Endothelial cell of hepatic sinusoid (primary cell): Measurements from ENCODE around the gene OPN3.

ENCODE experiments used
- in situ Hi-C: cut with HindIII; loops from 2 replicates; pipeline ENCODE4 v1.10.0; 2017; ENCODE audit warnings: low sequenced_read_pairs

Gene OPN3

GRCh38 chr1:241592273-241592958 is 47.8 kb downstream of the OPN3 start:
- in situ Hi-C loops, result no loop called here

DNA sequence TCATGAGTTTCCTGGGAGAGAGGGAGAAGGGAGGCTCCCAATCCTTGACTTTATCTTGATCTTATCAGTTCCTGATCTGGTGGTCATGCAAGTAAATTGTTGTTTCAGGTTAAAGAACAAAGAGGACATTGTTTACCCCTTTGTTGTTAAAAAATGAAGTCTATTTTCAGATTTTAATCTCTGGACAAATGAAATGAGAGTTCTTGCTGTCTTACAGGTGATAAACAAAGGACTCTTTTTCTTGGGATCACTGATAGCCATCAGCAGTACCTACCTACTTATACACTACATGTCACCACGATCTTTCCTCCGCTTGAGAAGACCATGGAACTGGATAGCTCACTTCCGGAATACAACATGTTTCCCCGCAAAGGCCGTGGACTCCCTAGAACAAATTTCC is 48.4 kb downstream of the OPN3 start:
- in situ Hi-C loops, result no loop called here

DNA sequence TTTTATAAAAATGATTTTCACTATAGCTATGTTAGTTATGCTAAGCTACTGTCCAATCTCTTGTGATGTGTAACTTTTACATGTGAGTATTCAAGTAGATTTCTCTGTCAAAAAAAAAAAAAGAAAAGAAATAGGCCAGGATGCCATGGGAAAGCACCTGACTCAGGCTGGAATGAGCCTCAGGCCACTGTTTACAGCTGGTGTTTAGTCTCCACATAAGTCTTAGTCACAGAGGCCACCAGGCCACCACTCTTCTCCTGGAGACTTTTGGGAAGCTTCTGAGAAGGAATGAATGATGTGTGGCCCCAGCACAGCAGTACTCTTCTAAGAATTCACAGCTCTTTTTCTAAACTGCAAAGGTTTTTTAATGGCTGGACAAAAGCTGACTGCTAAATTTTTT is 48.9 kb downstream of the OPN3 start:
- in situ Hi-C loops, result no loop called here

DNA sequence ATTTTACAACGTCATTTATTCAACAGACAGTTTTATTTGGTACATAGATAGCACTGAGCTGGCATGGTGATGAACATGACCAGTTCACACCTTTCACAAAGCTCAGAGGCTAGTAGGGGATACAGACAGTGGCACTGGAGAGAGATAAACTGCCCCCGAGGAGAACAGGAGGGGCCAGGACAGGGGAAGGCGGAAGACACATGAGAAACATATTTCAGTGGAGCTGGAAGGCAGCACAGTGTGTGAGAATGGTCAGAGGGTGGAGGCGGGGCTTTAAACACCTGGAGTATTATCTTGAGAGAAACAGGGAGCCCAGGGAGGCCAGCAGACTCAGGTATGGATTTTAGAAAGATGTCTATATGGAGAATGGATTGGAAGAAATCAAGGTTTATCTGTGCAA is 49.5 kb downstream of the OPN3 start:
- in situ Hi-C loops, result no loop called here

DNA sequence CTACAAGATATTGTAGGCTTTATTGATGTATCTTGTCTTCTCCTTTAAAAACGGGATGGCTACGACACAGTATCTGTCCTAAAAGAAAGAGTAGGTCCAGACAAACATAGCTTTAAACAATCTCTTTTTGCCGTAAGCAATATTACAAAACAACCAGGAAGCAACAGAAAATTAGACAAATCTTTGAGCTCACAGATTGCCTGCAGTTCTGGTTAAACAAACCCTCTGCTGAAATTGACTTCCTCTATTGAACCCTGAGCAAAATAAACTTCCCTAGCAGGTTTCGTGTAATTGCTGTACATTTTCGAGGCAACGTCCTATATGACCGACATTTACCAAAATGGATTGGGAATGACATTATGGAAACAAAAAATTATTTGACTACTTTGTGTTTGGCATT is 50.6 kb downstream of the OPN3 start:
- in situ Hi-C loops, result no loop called here

GRCh38 chr1:241586905-241587512 is 53.2 kb downstream of the OPN3 start:
- in situ Hi-C loops, result no loop called here

DNA sequence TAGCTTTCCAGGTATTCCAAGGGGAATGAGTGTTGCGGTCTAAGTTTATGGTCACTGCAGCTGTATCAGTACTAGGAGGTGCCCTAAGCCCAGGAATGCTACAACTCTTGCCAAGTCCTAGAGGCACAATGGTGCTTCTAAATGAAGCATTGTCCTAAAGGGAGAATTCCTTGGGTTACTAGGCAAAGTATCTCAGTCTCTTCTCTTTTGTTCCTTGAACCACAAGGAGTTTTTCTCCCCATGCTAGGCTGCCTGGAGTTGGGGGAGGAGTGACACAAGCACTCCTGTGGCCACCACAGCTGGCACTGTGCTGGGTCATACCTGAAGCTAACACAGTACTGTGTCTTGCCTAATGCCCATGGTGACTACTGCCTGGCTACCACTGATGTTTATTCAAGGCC is 57.2 kb downstream of the OPN3 start:
- in situ Hi-C loops, result no loop called here

GRCh38 chr1:241579434-241579833 is 60.7 kb downstream of the OPN3 start:
- in situ Hi-C loops, result no loop called here

GRCh38 chr1:241574154-241574553 is 66.0 kb downstream of the OPN3 start:
- in situ Hi-C loops, result no loop called here

- in situ Hi-C loops, result loop anchor here (10.0 kb wide), 1 partner anchor 205 kb away; no protein-coding TSS in a partner anchor
These were observed 70.3 kb downstream of the OPN3 start for GRCh38 chr1:241569848-241570247.

- in situ Hi-C loops, result loop anchor here (10.0 kb wide), 1 partner anchor 214 kb away; no protein-coding TSS in a partner anchor
These were observed 79.4 kb downstream of the OPN3 start for GRCh38 chr1:241560849-241561187.

DNA sequence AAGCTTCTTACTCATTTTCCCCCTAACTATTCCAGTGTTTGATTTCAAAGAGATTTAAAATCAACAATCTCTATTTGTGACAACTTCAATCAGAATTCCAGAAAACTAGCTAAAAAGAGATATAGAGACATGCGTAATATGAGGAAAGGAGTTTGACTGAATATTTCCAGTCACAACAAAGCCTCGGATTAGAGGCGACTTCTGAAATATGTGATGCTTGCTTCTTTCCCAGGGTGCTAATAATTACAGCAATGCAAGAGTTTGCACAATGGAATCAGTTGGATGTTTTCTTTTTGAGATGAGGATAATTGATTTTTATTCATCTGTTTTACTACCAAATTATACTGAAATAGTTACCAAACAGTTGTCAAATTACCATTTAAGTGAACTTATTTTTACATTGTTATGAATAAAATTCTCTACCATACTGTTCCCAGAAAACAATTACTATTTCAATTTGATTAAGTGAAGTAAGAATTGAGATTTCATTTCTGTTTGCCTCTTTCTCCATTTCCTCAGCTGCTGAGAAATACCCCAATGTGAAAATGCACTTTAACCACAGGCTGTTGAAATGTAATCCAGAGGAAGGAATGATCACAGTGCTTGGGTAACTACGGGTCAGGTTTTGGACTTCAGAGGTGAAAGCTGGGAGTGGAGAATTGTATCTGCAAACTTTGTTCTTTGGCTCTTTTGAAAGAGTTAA is 79.9 kb downstream of the OPN3 start:
- in situ Hi-C loops, result loop anchor here (10.0 kb wide), 1 partner anchor 215 kb away; no protein-coding TSS in a partner anchor

DNA sequence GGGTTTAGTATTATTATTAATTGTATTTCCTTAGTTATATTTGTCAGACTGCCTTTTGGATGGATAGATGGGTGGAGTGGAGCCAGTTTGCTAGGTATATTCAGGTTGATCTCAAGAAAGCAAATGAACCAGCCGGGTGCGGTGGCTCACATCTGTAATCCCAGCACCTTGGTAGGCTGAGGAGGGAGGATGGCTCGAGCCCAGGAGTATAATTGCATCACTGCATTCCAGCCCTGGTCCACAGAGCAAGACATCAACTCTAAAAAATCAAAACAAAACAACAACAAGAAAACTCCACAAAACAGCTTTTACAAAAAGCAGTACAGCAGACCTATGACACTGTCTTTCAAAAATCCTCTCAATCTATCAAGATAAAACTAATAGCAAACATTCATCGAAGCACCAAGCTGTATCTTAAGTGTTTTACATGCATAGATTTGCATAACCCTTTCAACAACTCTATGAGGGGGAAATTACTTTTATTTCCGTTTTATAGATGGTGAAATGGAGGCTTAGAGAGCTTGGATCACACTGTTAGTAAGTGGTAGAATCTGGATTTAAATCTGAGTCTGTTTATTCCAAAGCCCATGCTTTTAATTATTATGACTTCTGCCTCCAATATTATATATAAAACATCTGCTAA is 82.5 kb downstream of the OPN3 start:
- in situ Hi-C loops, result no loop called here

DNA sequence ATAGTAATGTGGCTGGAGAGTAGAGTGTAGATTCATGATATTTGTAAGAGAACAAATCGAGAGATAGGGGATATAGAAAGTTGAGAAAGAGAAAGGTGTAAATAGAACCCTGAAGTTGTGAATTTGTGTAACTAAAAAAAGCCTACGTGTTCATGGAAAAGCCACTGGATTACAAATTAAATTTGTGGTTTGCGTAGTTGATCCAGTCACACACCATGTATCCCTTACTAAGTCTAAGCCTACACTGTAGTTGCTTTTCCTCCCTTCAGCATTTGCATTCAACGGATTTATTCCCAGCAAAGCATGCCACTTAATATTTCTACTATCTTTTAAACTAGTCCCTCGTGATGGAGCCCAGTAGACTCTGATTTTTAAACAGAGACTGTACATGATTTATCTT is 83.1 kb downstream of the OPN3 start:
- in situ Hi-C loops, result no loop called here

DNA sequence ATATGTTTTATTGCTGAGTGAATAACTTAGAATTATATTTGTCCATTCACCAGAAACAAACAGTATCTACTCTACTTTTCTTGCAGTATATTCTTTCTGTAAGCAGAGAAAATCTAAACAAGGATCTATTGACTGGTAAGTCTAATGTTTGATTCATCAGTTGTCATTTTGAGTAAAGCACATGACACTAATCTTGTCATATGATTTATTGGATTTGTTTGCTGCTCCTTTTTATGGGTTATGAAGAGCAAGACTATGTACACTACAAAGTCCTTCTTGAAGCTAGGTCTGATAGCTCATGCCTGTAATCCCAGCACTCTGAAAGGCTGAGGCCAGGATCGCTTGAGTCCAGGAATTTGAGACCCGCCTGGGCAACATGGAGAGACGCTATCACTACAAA is 84.6 kb downstream of the OPN3 start:
- in situ Hi-C loops, result no loop called here

- in situ Hi-C loops, result no loop called here
These were observed 86.1 kb downstream of the OPN3 start for GRCh38 chr1:241553886-241554592.

GRCh38 chr1:241551759-241552638 is 88.2 kb downstream of the OPN3 start:
- in situ Hi-C loops, result no loop called here

DNA sequence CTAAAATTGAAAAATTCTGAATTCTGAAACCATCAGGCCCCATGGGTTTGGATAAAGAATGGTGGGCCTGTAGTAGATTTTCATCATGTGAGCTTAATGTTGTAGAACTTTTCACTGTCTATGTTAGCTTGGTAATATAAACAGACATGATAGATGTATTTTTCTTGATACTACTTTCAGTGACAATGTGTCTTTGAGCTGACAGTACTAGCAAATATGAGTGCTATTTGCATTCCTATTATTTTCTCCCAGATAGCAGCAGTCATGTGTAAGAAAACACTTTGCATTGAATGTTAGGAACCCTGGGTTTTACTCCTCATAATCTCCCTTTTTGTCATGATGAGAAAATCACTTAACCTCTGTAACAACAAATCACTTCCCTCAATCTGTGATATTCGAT is 89.9 kb downstream of the OPN3 start:
- in situ Hi-C loops, result no loop called here

- in situ Hi-C loops, result no loop called here
These were observed 92.2 kb downstream of the OPN3 start for GRCh38 chr1:241548008-241548407.
